Endothelial cell of umbilical vein (primary cell): ENCODE results near the gene OCA2. TPM values are rescaled to one million over a fixed set of nuclear protein-coding genes. Genes with fewer than 3 reads are reported as not detected.

Experiments
- BruUV-seq: library from RNA; stranded (reverse); fragments of 400-500 nt; replicated peaks from 2 replicates; lab custom pipeline; 2021; lab: Mats Ljungman, UMichigan
- CTCF ChIA-PET: fragments of 300-600, 350-600 bp; sonication (Branson Sonifier 250); formaldehyde crosslinking; loops from one replicate; lab custom pipeline; 2021; ENCODE audit warnings: antibody characterized with exemption, inconsistent platforms; lab: Charles Lee
- POLR2A ChIA-PET: fragments of 300-600, 350-600 bp; sonication (Branson Sonifier 250); formaldehyde crosslinking; loops from one replicate; lab custom pipeline; 2021; ENCODE audit warnings: antibody characterized with exemption, inconsistent platforms; lab: Charles Lee
- DNase-seq: peaks from one replicate; pipeline ENCODE4 v3.0.0-alpha.2; 2011; ENCODE audit warnings: low read depth, low spot score
- FAIRE-seq: peaks from 2 replicates; lab custom pipeline; 2011; peaks lifted over from hg19 to GRCh38; lab: Jason Lieb, UNC
- H2AFZ ChIP-seq: 2 replicates; pipeline ENCODE4 v1.6.0; 2012; ENCODE audit warnings: low read depth, low read length, control low read depth, inconsistent platforms
- H3K27ac ChIP-seq: 2 replicates; pipeline ENCODE4 v1.5.1; 2011; ENCODE audit warnings: low read depth, mild to moderate bottlenecking, control low read depth, low read length, moderate library complexity; ENCODE audit not compliant: insufficient read depth
- H3K27me3 ChIP-seq, 2 experiments: 2 replicates each; pipeline versions ENCODE4 v1.6.0 to v1.6.1; 2011; ENCODE audit warnings: low read length in 2 of 2, mixed read lengths in 1 of 2; ENCODE audit not compliant: control insufficient read depth in 2 of 2, insufficient read depth in 2 of 2
- H3K36me3 ChIP-seq, 2 experiments: 2 replicates in 1 of 2; 3 replicates in 1 of 2; pipeline ENCODE4 v1.5.1; 2011; ENCODE audit warnings: low read length in 2 of 2, mild to moderate bottlenecking in 1 of 2, moderate library complexity in 1 of 2; ENCODE audit not compliant: control insufficient read depth in 2 of 2, insufficient read depth in 2 of 2; ENCODE audit errors: extremely low read depth in 1 of 2
- H3K4me1 ChIP-seq: 3 replicates; pipeline ENCODE4 v1.5.1; 2011; ENCODE audit warnings: mild to moderate bottlenecking, low read length; ENCODE audit not compliant: control insufficient read depth, insufficient read depth; ENCODE audit errors: extremely low read depth
- H3K4me2 ChIP-seq: 2 replicates; pipeline ENCODE4 v1.6.1; 2011; ENCODE audit warnings: low read length, control low read depth, mixed read lengths; ENCODE audit not compliant: insufficient read depth
- H3K4me3 ChIP-seq, 3 experiments: fragments of 200-600 bp in 1 of 3; sonication (generic), shearing (Covaris generic) in 1 of 3; replicated peaks in 1 of 3; 2 replicates each; pipeline ENCODE4 v1.5.1; 2011 to 2016; ENCODE audit warnings: control low read depth in 3 of 3, low read length in 3 of 3, mild to moderate bottlenecking in 2 of 3, inconsistent platforms in 1 of 3, low read depth in 1 of 3, moderate library complexity in 1 of 3; ENCODE audit not compliant: insufficient read depth in 1 of 3
- H3K79me2 ChIP-seq: 2 replicates; pipeline ENCODE4 v1.6.0; 2012; ENCODE audit warnings: low read length, inconsistent platforms; ENCODE audit not compliant: control insufficient read depth, insufficient read depth
- H3K9ac ChIP-seq: replicated peaks from 2 replicates; pipeline ENCODE3; 2011; ENCODE audit warnings: low read length, control low read depth; ENCODE audit not compliant: insufficient read depth; ENCODE audit errors: extremely low read depth
- H3K9me1 ChIP-seq: replicated peaks from 3 replicates; pipeline ENCODE4 v1.6.0; 2011; ENCODE audit warnings: mild to moderate bottlenecking, low read length; ENCODE audit not compliant: control insufficient read depth, insufficient read depth; ENCODE audit errors: extremely low read depth
- H3K9me3 ChIP-seq: replicated peaks from 2 replicates; pipeline ENCODE4 v1.5.1; 2012; ENCODE audit warnings: low read length, inconsistent platforms; ENCODE audit not compliant: control insufficient read depth, insufficient read depth
- H4K20me1 ChIP-seq: replicated peaks from 2 replicates; pipeline ENCODE3; 2011; ENCODE audit warnings: mild to moderate bottlenecking, low read length; ENCODE audit not compliant: control insufficient read depth, insufficient read depth; ENCODE audit errors: extremely low read depth
- EZH2 ChIP-seq: IDR thresholded peaks from 2 replicates; pipeline ENCODE4 v1.6.1; 2012; ENCODE audit warnings: borderline replicate concordance, low read depth, mild to moderate bottlenecking, moderate library complexity, low read length, inconsistent platforms; ENCODE audit not compliant: severe bottlenecking
- FOS ChIP-seq: IDR thresholded peaks from 2 replicates; pipeline ENCODE4 v1.6.1; 2011; ENCODE audit warnings: mild to moderate bottlenecking, low read length, moderate library complexity, borderline replicate concordance; ENCODE audit not compliant: insufficient read depth
- GATA2 ChIP-seq: IDR thresholded peaks from 2 replicates; pipeline ENCODE4 v1.7.0; 2011; ENCODE audit warnings: low read depth, mild to moderate bottlenecking, moderate library complexity, mixed read lengths, low read length; ENCODE audit not compliant: insufficient read length, insufficient read depth
- JUN ChIP-seq: IDR thresholded peaks from 2 replicates; pipeline ENCODE4 v1.6.1; 2011; ENCODE audit warnings: borderline replicate concordance, low read depth; ENCODE audit not compliant: insufficient read length, insufficient read depth
- MAX ChIP-seq: IDR thresholded peaks from 2 replicates; pipeline ENCODE4 v1.6.1; 2011; ENCODE audit not compliant: insufficient read depth, insufficient read length
- MYC ChIP-seq: IDR thresholded peaks from one replicate; pipeline ENCODE4 v1.6.1; 2011; ENCODE audit warnings: mild to moderate bottlenecking, low read depth, low read length
- POLR2A ChIP-seq: IDR thresholded peaks from 2 replicates; pipeline ENCODE4 v1.6.1; 2012; ENCODE audit warnings: low read depth, mild to moderate bottlenecking, control low read depth, low read length
- POLR2AphosphoS5 ChIP-seq: IDR thresholded peaks from 2 replicates; pipeline ENCODE4 v1.6.1; 2012; ENCODE audit warnings: low read depth, mild to moderate bottlenecking, control low read depth, low read length, moderate library complexity; ENCODE audit not compliant: insufficient read depth
- dilution Hi-C: fragments of 300-500 bp; cut with MboI; formaldehyde crosslinking; loops from one replicate; pipeline ENCODE4 v1.15.0; 2019; ENCODE audit warnings: low sequenced_read_pairs; ENCODE audit not compliant: extremely low pct_ligation_motif_present
- intact Hi-C: fragments of 100-400 bp; cut with micrococcal nuclease; formaldehyde crosslinking; loops from one replicate; pipeline ENCODE4 v1.10.0; 2022
- polyA plus RNA-seq, 4 experiments: library from polyadenylated mRNA; depleted of rRNA in 3 of 4; stranded (reverse) in 3 of 4; unstranded in 1 of 4; fragments of >200 nt; gene quantifications; 2 replicates each; pipeline versions ENCODE4 v1.2.1 to v1.2.3, GENCODE V29; 2011 to 2012; ENCODE audit warnings: missing spikeins in 1 of 4
- total RNA-seq: library from RNA; stranded (reverse); gene quantifications from 2 replicates; pipeline ENCODE4 v1.2.3, GENCODE V29; 2021
- TF ChIP-seq, protein P1 (sequence below), 2 donors: IDR thresholded peaks; 1 replicate in 1 of 2; 2 replicates in 1 of 2; pipeline ENCODE4 v1.5.1; 2011; ENCODE audit warnings: low read length in 2 of 2, mild to moderate bottlenecking in 2 of 2, moderate library complexity in 2 of 2, control low read depth in 1 of 2, inconsistent platforms in 1 of 2, low read depth in 1 of 2; ENCODE audit not compliant: insufficient read depth in 1 of 2; ENCODE audit errors: extremely low read depth in 1 of 2

The OCA2 gene
- total and polyA plus RNA-seq, 2 donors (not counting 3 experiments of a cell fraction or from before 2014, with no cell fraction given) = not detected

DNA sequence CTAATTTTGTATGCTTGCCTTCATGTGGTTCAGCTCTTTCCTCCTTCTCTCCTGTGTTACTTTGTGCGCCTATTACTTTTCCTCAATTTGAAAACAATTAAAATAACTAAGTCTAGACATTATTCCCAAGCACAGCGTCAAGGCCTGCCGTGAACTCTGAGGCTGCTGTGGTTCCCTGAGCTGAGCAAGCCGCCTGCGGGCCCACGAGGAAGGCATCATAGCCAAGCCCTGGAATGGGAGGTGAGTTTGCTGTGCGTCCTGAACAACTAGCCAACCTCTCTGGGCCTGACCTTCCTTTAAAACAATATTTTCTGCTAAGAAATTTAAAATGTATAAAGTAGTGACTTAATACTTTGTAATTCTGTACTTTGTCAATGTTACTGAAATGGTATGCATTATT lies 327.2 kb downstream of the OCA2 start:
- Histone ChIP-seq H3K79me2 (no peaks in the 10 kb centered on the region), H3K9ac (no peak overlapping the region), H2AFZ (no peak overlapping the region), H3K4me2 (no peak overlapping the region), H3K27ac (no peak overlapping the region), H4K20me1 (no peaks in the 10 kb centered on the region), H3K9me1 (no peaks in the 10 kb centered on the region), H3K4me3 (no peak overlapping the region), H3K27me3 (no peaks in the 10 kb centered on the region), H3K4me1 (no peaks in the 10 kb centered on the region), H3K36me3 (no peaks in the 10 kb centered on the region), H3K9me3 (peaks cover 11% of the 10 kb centered on the region)
- ChIA-PET CTCF (no interaction called here), POLR2A (no interaction called here)
- FAIRE-seq (no peak), DNase-seq (no peak)
- dilution Hi-C loops = no loop called here
- TF ChIP-seq, protein P1, sequence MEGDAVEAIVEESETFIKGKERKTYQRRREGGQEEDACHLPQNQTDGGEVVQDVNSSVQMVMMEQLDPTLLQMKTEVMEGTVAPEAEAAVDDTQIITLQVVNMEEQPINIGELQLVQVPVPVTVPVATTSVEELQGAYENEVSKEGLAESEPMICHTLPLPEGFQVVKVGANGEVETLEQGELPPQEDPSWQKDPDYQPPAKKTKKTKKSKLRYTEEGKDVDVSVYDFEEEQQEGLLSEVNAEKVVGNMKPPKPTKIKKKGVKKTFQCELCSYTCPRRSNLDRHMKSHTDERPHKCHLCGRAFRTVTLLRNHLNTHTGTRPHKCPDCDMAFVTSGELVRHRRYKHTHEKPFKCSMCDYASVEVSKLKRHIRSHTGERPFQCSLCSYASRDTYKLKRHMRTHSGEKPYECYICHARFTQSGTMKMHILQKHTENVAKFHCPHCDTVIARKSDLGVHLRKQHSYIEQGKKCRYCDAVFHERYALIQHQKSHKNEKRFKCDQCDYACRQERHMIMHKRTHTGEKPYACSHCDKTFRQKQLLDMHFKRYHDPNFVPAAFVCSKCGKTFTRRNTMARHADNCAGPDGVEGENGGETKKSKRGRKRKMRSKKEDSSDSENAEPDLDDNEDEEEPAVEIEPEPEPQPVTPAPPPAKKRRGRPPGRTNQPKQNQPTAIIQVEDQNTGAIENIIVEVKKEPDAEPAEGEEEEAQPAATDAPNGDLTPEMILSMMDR (IDR thresholded peaks at IDR 0.05; ENCODE audit: extremely low read depth in 1 of 2, insufficient read depth in 1 of 2, low read depth in 1 of 2, low read length in 2 of 2) = no peak
- TF ChIP-seq MAX (no peak), JUN (no peak), POLR2A (no peak), MYC (no peak), GATA2 (no peak), EZH2 (no peak), POLR2AphosphoS5 (no peak), FOS (no peak)
- intact Hi-C loops = no loop called here
- BruUV-seq = no TSS peak
